ENCODE data around the gene NLK. TPM values are rescaled to one million over a fixed set of nuclear protein-coding genes. Genes with fewer than 3 reads are reported as not detected.

NLK gene
- total RNA-seq, 1 donor from 2014 or later: 23.8 TPM

DNA sequence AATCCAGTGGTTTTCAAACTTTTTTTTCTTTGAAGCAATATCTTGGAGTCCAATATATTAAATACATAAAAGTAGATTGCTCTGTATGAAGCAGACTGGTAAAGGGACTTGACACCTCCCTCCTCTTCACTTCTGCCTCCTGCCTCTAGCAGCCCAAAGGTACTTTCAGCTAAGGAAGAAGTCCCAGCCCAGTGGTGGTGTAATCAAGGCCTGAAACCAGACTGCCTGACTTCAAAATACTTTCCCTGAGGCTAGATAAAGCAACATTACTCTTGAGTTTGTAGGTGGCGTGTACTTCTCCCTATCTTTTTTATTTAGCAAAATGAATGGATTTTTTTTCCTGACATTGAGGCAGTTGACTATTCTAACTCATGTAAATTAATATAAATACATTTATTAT lies 154.2 kb downstream of the NLK start:
- H3K4me1 ChIP-seq: peaks cover 12% of the 10 kb centered on the region
- DNase-seq: no peak
- no peaks in the 10 kb centered on the region for H3K27me3 ChIP-seq (ENCODE audit: low read depth)
- H3K4me3 ChIP-seq: no peak overlapping the region
- no peak overlapping the region for H3K27ac ChIP-seq
- no peak for TF ChIP-seq CTCF (IDR thresholded peaks at IDR 0.05)
- no peaks in the 10 kb centered on the region for H3K9me3 ChIP-seq
- no peak for ATAC-seq
- intact Hi-C loops (cut with DNase I): no loop called here
- peaks cover 29% of the 10 kb centered on the region for H3K36me3 ChIP-seq

DNA sequence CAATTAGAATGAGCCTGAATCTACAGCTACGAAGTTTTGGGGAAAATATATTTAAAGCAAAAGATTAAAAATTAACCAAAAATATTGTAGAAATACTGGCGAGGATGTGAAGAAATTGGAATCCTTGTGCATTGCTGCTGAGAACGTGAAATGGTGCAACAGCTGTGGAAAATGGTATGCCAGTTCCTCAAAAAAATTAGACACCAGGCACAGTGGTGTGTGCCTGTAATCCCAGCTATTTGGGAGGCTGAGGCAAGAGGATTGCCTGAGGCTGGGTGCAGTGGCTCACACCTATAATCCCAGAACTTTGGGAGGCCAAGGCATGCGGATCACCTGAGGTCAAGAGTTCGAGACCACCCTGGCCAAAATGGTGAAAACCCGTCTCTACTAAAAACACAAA lies 156.6 kb downstream of the NLK start:
- no peak overlapping the region for H3K27ac ChIP-seq
- no peak overlapping the region for H3K4me3 ChIP-seq
- no peaks in the 10 kb centered on the region for H3K9me3 ChIP-seq
- peaks cover 29% of the 10 kb centered on the region for H3K36me3 ChIP-seq
- ATAC-seq (no peak), DNase-seq (no peak)
- no peak for TF ChIP-seq CTCF (IDR thresholded peaks at IDR 0.05)
- H3K4me1 ChIP-seq: no peaks in the 10 kb centered on the region
- intact Hi-C loops (cut with DNase I): no loop called here
- no peaks in the 10 kb centered on the region for H3K27me3 ChIP-seq (ENCODE audit: low read depth)

DNA sequence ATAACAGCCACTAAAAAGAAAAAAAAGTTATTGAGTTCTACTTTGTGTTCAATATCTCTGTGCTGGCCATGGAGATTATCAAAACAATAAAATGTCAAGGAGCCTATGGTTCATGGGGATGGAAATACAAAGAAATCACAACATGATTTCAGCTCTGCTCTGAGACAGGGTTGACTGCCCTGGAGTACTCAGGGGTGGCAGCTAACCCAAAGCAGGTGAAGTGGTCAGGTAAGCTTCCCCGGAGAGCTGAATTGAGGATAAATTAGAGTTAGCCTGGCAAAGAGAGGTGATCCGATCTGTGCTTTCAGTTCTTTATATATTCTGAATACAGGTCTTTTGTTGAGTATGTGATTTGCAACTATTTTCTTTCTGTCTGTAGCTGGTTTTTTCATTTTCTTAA lies 157.3 kb downstream of the NLK start:
- H3K36me3 ChIP-seq: peaks cover 23% of the 10 kb centered on the region
- no peak for ATAC-seq
- no peaks in the 10 kb centered on the region for H3K4me1 ChIP-seq
- no peak overlapping the region for H3K4me3 ChIP-seq
- DNase-seq: no peak
- intact Hi-C loops (cut with DNase I): no loop called here
- no peaks in the 10 kb centered on the region for H3K27me3 ChIP-seq (ENCODE audit: low read depth)
- TF ChIP-seq CTCF (IDR thresholded peaks at IDR 0.05): no peak
- no peaks in the 10 kb centered on the region for H3K9me3 ChIP-seq
- H3K27ac ChIP-seq: no peak overlapping the region

DNA sequence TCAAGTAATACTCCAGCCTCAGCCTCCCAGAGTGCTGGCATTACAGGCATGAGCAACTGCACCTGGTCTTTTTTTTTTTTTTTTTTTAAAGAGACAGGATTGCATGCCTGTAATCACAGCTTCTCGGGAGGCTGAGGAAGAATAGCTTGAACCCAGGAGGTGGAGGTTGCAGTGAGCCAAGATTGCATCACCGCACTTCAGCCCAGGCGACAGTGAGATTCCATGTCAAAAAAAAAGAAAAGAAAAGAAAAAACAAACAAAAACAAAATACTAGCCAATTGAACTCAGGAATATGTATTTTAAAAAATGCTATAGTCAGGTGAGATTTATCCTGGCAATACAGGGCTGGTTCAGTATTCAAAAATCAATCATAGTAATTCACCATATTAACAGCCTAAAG lies 158.8 kb downstream of the NLK start:
- Histone ChIP-seq H3K9me3 (no peaks in the 10 kb centered on the region), H3K4me1 (no peaks in the 10 kb centered on the region), H3K27ac (no peak overlapping the region), H3K27me3 (ENCODE audit: low read depth) (no peaks in the 10 kb centered on the region), H3K4me3 (no peak overlapping the region), H3K36me3 (peaks cover 13% of the 10 kb centered on the region)
- DNase-seq (no peak), ATAC-seq (no peak)
- no peak for TF ChIP-seq CTCF (IDR thresholded peaks at IDR 0.05)
- intact Hi-C loops (cut with DNase I): no loop called here

- H3K36me3 ChIP-seq: no peaks in the 10 kb centered on the region
- no peak overlapping the region for H3K4me3 ChIP-seq
- ATAC-seq (no peak), DNase-seq (no peak)
- TF ChIP-seq CTCF (IDR thresholded peaks at IDR 0.05): no peak
- H3K9me3 ChIP-seq: no peaks in the 10 kb centered on the region
- no peaks in the 10 kb centered on the region for H3K4me1 ChIP-seq
- no peaks in the 10 kb centered on the region for H3K27me3 ChIP-seq (ENCODE audit: low read depth)
- intact Hi-C loops (cut with DNase I): no loop called here
- H3K27ac ChIP-seq: no peak overlapping the region
These were observed 161.8 kb downstream of the NLK start for GRCh38 chr17:28204244-28204643.

DNA sequence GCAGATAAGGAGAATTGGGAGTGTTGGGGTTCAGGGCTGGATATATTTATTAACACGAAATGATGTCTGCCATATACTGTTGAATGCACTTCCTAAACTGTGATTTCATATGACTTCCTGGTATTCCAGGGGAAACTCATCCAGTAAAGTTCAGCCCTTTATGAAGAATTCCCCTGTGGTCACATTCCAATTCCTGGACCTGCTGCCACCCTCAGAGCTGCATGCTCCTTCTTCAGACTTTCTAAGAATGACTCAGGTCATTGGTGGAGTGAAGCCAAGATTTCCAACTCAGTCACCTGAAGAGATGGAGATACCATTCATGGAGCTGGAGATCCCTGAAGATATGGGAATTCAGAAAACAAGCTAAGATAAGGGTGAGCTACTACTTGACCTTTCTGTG lies 162.3 kb downstream of the NLK start:
- DNase-seq (no peak), ATAC-seq (no peak)
- no peaks in the 10 kb centered on the region for H3K27me3 ChIP-seq (ENCODE audit: low read depth)
- no peak overlapping the region for H3K27ac ChIP-seq
- intact Hi-C loops (cut with DNase I): no loop called here
- no peaks in the 10 kb centered on the region for H3K4me1 ChIP-seq
- no peaks in the 10 kb centered on the region for H3K36me3 ChIP-seq
- no peak overlapping the region for H3K4me3 ChIP-seq
- no peak for TF ChIP-seq CTCF (IDR thresholded peaks at IDR 0.05)
- no peaks in the 10 kb centered on the region for H3K9me3 ChIP-seq

All from lower lobe of right lung (tissue), 2 donors.